ENCODE data around the gene CORO2B.

- TF ChIP-seq CTCF (IDR thresholded peaks at IDR 0.05) = no peak
- no peak for TF ChIP-seq POLR2A (IDR thresholded peaks at IDR 0.05)
Observed at GRCh38 chr15:68593828-68594532, 15.2 kb downstream of the CORO2B start.
